Inflammatory macrophage treated with lipopolysaccharide for 4 hours (primary cell): Measurements from ENCODE around the gene TIMMDC1.
"Not testable (repeated sequence)": the region's sequence is repeated elsewhere in the genome, so short reads cannot be mapped to it uniquely, and the experiment has no call there.

Experiments
- DNase-seq: peaks from one replicate; pipeline ENCODE4 v3.0.0-alpha.2; 2020

Gene TIMMDC1

GRCh38 chr3:119557877-119558269 lies 59.5 kb downstream of the TIMMDC1 start:
- DNase-seq: peak; percentile 65

- peak; percentile 55 for DNase-seq
These were observed 60.4 kb downstream of the TIMMDC1 start for GRCh38 chr3:119558626-119559317.

DNA sequence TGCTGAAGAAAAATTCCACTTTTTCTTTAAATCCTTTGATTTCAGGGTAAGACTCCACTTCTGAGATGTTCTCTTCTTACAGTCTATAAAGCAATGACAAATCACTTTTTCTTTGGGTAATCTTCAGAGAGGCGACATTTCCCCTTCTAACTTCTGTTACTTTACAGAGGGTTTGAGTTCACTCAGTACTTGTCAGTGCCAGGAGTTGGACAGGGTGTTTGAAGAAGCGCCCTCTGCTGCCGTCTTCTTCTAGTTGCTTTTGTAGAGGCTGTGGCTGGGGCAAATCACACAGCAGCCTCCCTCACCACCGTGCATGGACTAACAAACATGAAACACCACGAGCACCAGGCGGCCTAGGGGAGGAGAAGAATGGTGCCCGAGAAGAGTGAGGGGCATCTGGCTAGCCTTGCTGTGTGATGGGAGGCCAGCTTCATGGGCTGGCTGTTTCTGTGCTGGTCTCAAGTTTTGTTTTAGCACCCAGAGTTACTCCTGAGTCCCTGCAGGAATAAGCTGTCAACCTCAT lies 61.2 kb downstream of the TIMMDC1 start, which contains the start of gene CD80:
CD80 (minus strand) TSS at position 174 of the 523 bp plus-strand sequence. CDS start 1,886 bp downstream, outside the sequence.
- peak; percentile 95 for DNase-seq

GRCh38 chr3:119560160-119560559 lies 61.8 kb downstream of the TIMMDC1 start:
- no peak for DNase-seq

- peak; percentile 99 for DNase-seq
These were observed 64.1 kb downstream of the TIMMDC1 start for GRCh38 chr3:119562307-119562961.

DNA sequence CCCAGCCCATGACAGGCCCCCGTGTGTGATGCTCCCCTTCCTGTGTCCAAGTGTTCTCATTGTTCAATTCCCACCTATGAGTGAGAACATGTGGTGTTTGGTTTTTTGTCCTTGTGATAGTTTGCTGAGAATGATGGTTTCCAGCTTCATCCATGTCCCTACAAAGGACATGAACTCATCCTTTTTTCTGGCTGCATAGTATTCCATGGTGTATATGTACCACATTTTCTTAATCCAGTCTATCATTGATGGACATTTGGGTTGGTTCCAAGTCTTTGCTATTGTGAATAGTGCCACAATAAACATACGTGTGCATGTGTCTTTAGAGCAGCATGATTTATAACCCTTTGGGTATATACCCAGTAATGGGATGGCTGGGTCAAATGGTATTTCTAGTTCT lies 65.0 kb downstream of the TIMMDC1 start:
- not testable (repeated sequence) for DNase-seq

DNA sequence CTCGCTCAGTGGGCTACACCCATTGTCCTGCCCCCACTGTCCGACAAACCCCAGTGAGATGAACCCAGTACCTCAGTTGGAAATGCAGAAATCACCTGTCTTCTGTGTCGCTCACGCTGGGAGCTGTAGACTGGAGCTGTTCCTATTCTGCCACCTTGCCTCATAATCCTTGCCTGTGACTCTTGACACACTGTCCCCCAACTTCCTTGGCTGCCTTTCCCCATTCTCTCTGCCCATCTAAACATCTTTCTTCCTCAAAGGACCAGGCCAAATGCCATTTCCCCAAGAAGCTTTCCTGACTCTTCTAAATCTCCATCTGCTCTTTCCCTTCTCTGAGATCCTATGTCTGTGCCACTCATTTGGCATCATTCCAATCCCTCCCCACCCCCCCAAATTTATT lies 70.8 kb downstream of the TIMMDC1 start:
- DNase-seq: no peak

DNA sequence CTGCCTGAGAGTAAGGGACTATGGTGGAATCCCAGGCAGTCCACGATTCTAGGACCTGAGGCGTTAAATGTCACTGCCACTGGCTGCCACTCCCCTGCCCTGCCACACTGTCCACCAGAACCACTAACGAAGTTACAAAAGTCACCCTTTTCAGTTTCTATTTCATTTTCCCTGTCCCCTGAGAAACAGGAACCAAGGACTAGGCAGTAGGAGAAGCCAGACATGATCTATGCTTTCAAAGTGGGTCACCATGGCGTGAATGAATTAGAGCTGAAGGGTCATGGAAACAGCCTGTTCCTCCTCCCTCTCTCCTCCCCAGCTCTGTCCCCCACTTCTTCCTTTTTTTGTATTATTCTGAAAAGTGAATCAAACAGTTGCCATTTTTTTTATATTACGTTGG lies 71.9 kb downstream of the TIMMDC1 start:
- DNase-seq: peak; percentile 99

- DNase-seq: no peak
These were observed 72.9 kb downstream of the TIMMDC1 start for GRCh38 chr3:119571230-119571629.

DNA sequence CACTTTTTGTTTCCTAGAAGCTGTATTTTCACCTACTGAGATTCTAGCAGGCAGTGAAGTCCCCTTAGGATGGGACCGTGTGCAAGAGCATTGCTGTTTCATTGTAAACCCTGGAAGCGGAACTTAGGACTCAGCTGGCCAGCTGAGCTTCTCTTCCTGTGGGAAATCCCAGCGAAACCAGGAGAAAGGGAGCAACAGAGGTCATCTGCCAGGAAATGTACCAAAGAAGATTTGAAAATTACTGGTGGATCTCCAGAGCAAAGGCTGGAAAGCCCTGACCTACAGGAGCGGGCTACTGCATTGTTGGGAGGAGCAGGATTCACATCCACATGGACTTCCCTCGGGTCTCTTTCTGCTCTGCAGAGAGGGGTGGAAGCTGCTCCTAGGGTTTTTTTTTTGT lies 73.3 kb downstream of the TIMMDC1 start:
- DNase-seq: peak; percentile 80
